HAP-1 (cell line): ENCODE results near the gene MPV17L2.
"Not testable (repeated sequence)": the region's sequence is repeated elsewhere in the genome, so short reads cannot be mapped to it uniquely, and the experiment has no call there.

Experiments used
- DNase-seq, 2 experiments: peaks; one replicate each; pipeline ENCODE4 v3.0.0-alpha.2; 2016 to 2020; ENCODE audit warnings: low spot score in 2 of 2
- H3K27me3 ChIP-seq: fragments of 250-450 bp; sonication (Bioruptor Pico); 2 replicates; pipeline ENCODE4 v1.5.1; 2020; ENCODE audit warnings: low read depth, mild to moderate bottlenecking, moderate library complexity
- H3K36me3 ChIP-seq: fragments of 250-450 bp; sonication (Bioruptor Pico); replicated peaks from 2 replicates; pipeline ENCODE4 v1.5.1; 2020; ENCODE audit warnings: mild to moderate bottlenecking
- H3K4me1 ChIP-seq: fragments of 250-450 bp; sonication (Bioruptor Pico); 2 replicates; pipeline ENCODE4 v1.5.1; 2020; ENCODE audit warnings: mild to moderate bottlenecking
- H3K4me3 ChIP-seq: fragments of 250-450 bp; sonication (Bioruptor Pico); 2 replicates; pipeline ENCODE4 v1.5.1; 2020; ENCODE audit warnings: mild to moderate bottlenecking, moderate library complexity
- H3K9me3 ChIP-seq: fragments of 250-450 bp; sonication (Bioruptor Pico); 2 replicates; pipeline ENCODE4 v1.5.1; 2020; ENCODE audit warnings: mild to moderate bottlenecking, moderate library complexity
- in situ Hi-C: fragments of 300-500 bp; cut with MboI; formaldehyde crosslinking; loops from 3 replicates; pipeline ENCODE4 v1.14.3; 2020; ENCODE audit warnings: low sequenced_read_pairs, inconsistent platforms, mixed read lengths

The MPV17L2 gene

GRCh38 chr19:18205200-18205892 is 12.3 kb downstream of the MPV17L2 start:
- peak; percentile 24 to 78 for DNase-seq
- peak overlapping the region; percentile 45 for H3K4me3 ChIP-seq
- H3K4me1 ChIP-seq: peaks cover 20% of the 10 kb centered on the region

GRCh38 chr19:18206018-18206417 is 13.0 kb downstream of the MPV17L2 start:
- Histone ChIP-seq H3K36me3 (peaks cover 12% of the 10 kb centered on the region), H3K9me3 (no peaks in the 10 kb centered on the region), H3K4me1 (peaks cover 20% of the 10 kb centered on the region), H3K27me3 (no peaks in the 10 kb centered on the region), H3K4me3 (peak overlapping the region; percentile 45)
- in situ Hi-C loops: no loop called here
- DNase-seq: peak in 1 of 2 experiments; percentile 52

More at GRCh38 chr19:18205200-18205892, 12.3 kb downstream of the MPV17L2 start:
- Histone ChIP-seq H3K36me3 (peaks cover 18% of the 10 kb centered on the region), H3K9me3 (no peaks in the 10 kb centered on the region), H3K27me3 (no peaks in the 10 kb centered on the region)
- in situ Hi-C loops: no loop called here

- H3K9me3 ChIP-seq: no peaks in the 10 kb centered on the region
- no peaks in the 10 kb centered on the region; the same call in 1 of the 2 replicates for H3K36me3 ChIP-seq
- DNase-seq: peak in 1 of 2 experiments; percentile 67
- peaks cover 14% of the 10 kb centered on the region for H3K4me1 ChIP-seq
- H3K4me3 ChIP-seq: no peak overlapping the region
- in situ Hi-C loops: no loop called here
- no peaks in the 10 kb centered on the region for H3K27me3 ChIP-seq
Observed at GRCh38 chr19:18208098-18208951, 15.3 kb downstream of the MPV17L2 start.

GRCh38 chr19:18209912-18210311 is 16.9 kb downstream of the MPV17L2 start:
- H3K4me3 ChIP-seq, H3K27me3 ChIP-seq, DNase-seq, H3K36me3 ChIP-seq, H3K9me3 ChIP-seq, in situ Hi-C loops: not testable (repeated sequence)
- H3K4me1 ChIP-seq: peaks cover 14% of the 10 kb centered on the region

GRCh38 chr19:18211683-18212082 is 18.7 kb downstream of the MPV17L2 start:
- in situ Hi-C loops: no loop called here
- H3K4me1 ChIP-seq: peaks cover 3% of the 10 kb centered on the region; the same call in 1 of the 2 replicates
- H3K36me3 ChIP-seq: no peaks in the 10 kb centered on the region
- no peak for DNase-seq
- no peaks in the 10 kb centered on the region for H3K27me3 ChIP-seq
- H3K4me3 ChIP-seq: no peak overlapping the region
- H3K9me3 ChIP-seq: no peaks in the 10 kb centered on the region

- Histone ChIP-seq H3K4me3 (no peak overlapping the region), H3K4me1 (no peaks in the 10 kb centered on the region), H3K27me3 (no peaks in the 10 kb centered on the region), H3K9me3 (no peaks in the 10 kb centered on the region), H3K36me3 (no peaks in the 10 kb centered on the region)
- in situ Hi-C loops: no loop called here
- no peak for DNase-seq
Observed at GRCh38 chr19:18214779-18215433, 21.9 kb downstream of the MPV17L2 start.

GRCh38 chr19:18216789-18217188 is 23.8 kb downstream of the MPV17L2 start:
- H3K36me3 ChIP-seq: no peaks in the 10 kb centered on the region
- H3K4me3 ChIP-seq: no peak overlapping the region
- no peaks in the 10 kb centered on the region for H3K4me1 ChIP-seq
- no peak for DNase-seq
- in situ Hi-C loops: no loop called here
- H3K27me3 ChIP-seq: 0 out of 2 replicates have a peak, but pooled peaks cover 3% of the 10 kb centered on the region
- no peaks in the 10 kb centered on the region for H3K9me3 ChIP-seq

GRCh38 chr19:18218159-18218558 is 25.1 kb downstream of the MPV17L2 start:
- H3K27me3 ChIP-seq: 0 out of 2 replicates have a peak, but pooled peaks cover 3% of the 10 kb centered on the region
- no peak overlapping the region for H3K4me3 ChIP-seq
- no peaks in the 10 kb centered on the region for H3K36me3 ChIP-seq
- H3K9me3 ChIP-seq: no peaks in the 10 kb centered on the region
- DNase-seq: no peak
- H3K4me1 ChIP-seq: no peaks in the 10 kb centered on the region
- in situ Hi-C loops: no loop called here

GRCh38 chr19:18218600-18218999 is 25.6 kb downstream of the MPV17L2 start:
- Histone ChIP-seq H3K4me3 (no peak overlapping the region), H3K27me3 (0 out of 2 replicates have a peak, but pooled peaks cover 3% of the 10 kb centered on the region), H3K36me3 (no peaks in the 10 kb centered on the region), H3K4me1 (no peaks in the 10 kb centered on the region), H3K9me3 (no peaks in the 10 kb centered on the region)
- in situ Hi-C loops: no loop called here
- DNase-seq: no peak

- Histone ChIP-seq H3K27me3 (0 out of 2 replicates have a peak, but pooled peaks cover 3% of the 10 kb centered on the region), H3K9me3 (no peaks in the 10 kb centered on the region), H3K4me3 (no peak overlapping the region), H3K36me3 (no peaks in the 10 kb centered on the region), H3K4me1 (peaks cover 5% of the 10 kb centered on the region)
- in situ Hi-C loops: no loop called here
- no peak for DNase-seq
Observed at GRCh38 chr19:18219911-18220631, 27.1 kb downstream of the MPV17L2 start.

- Histone ChIP-seq H3K4me3 (no peak overlapping the region), H3K9me3 (no peaks in the 10 kb centered on the region), H3K27me3 (0 out of 2 replicates have a peak, but pooled peaks cover 3% of the 10 kb centered on the region), H3K36me3 (no peaks in the 10 kb centered on the region), H3K4me1 (peaks cover 5% of the 10 kb centered on the region)
- peak in 1 of 2 experiments; percentile 40 for DNase-seq
- in situ Hi-C loops: no loop called here
Observed at GRCh38 chr19:18220632-18221275, 27.7 kb downstream of the MPV17L2 start.

GRCh38 chr19:18221815-18222725 is 29.1 kb downstream of the MPV17L2 start:
- Histone ChIP-seq H3K4me3 (no peak overlapping the region), H3K27me3 (0 out of 2 replicates have a peak, but pooled peaks cover 3% of the 10 kb centered on the region), H3K4me1 (peaks cover 5% of the 10 kb centered on the region), H3K9me3 (no peaks in the 10 kb centered on the region), H3K36me3 (no peaks in the 10 kb centered on the region)
- DNase-seq: no peak
- in situ Hi-C loops: no loop called here
